ENCODE measurements around the gene OR8A1.

OR8A1 gene

GRCh38 chr11:124612045-124612444, 42.2 kb downstream of the OR8A1 start:
- no peaks in the 10 kb centered on the region for H3K27me3 ChIP-seq (ENCODE audit: control insufficient read depth, insufficient read depth, low read length)
- H3K36me3 ChIP-seq (ENCODE audit: control insufficient read depth, insufficient read depth, low read length): no peaks in the 10 kb centered on the region
- no peaks in the 10 kb centered on the region for H3K9me3 ChIP-seq (ENCODE audit: control insufficient read depth, insufficient read depth, low read length)
- no peak overlapping the region for H3K27ac ChIP-seq (ENCODE audit: low read length)
- H3K4me3 ChIP-seq (ENCODE audit: low read length): no peak overlapping the region
- WGBS (ENCODE audit: insufficient coverage, insufficient read length): no CpG with 5 or more reads among the region's 3 CpGs
- DNase-seq (ENCODE audit: low read depth, low spot score): no peak
- no peaks in the 10 kb centered on the region for H3K4me1 ChIP-seq (ENCODE audit: control insufficient read depth, insufficient read depth, low read length)

GRCh38 chr11:124612567-124613246, 42.9 kb downstream of the OR8A1 start:
- Histone ChIP-seq H3K4me1 (ENCODE audit: control insufficient read depth, insufficient read depth, low read length) (no peaks in the 10 kb centered on the region), H3K27me3 (ENCODE audit: control insufficient read depth, insufficient read depth, low read length) (no peaks in the 10 kb centered on the region), H3K4me3 (ENCODE audit: low read length) (no peak overlapping the region), H3K9me3 (ENCODE audit: control insufficient read depth, insufficient read depth, low read length) (no peaks in the 10 kb centered on the region), H3K27ac (ENCODE audit: low read length) (no peak overlapping the region), H3K36me3 (ENCODE audit: control insufficient read depth, insufficient read depth, low read length) (no peaks in the 10 kb centered on the region)
- DNase-seq (ENCODE audit: low read depth, low spot score): no peak
- no CpG with 5 or more reads among the region's 10 CpGs for WGBS (ENCODE audit: insufficient coverage, insufficient read length)

GRCh38 chr11:124618863-124619262, 49.1 kb downstream of the OR8A1 start:
- Histone ChIP-seq H3K4me3 (ENCODE audit: low read length) (no peak overlapping the region), H3K4me1 (ENCODE audit: control insufficient read depth, insufficient read depth, low read length) (no peaks in the 10 kb centered on the region), H3K36me3 (ENCODE audit: control insufficient read depth, insufficient read depth, low read length) (no peaks in the 10 kb centered on the region), H3K27ac (ENCODE audit: low read length) (no peak overlapping the region), H3K9me3 (ENCODE audit: control insufficient read depth, insufficient read depth, low read length) (no peaks in the 10 kb centered on the region), H3K27me3 (ENCODE audit: control insufficient read depth, insufficient read depth, low read length) (no peaks in the 10 kb centered on the region)
- DNase-seq (ENCODE audit: low read depth, low spot score): no peak
- no CpG with 5 or more reads among the region's 5 CpGs for whole genome bisulfite sequencing (ENCODE audit: insufficient coverage, insufficient read length)

All from iPS DF 6.9 (cell line).